GM12864 (cell line): ENCODE results near the gene CERKL.
"Not testable (repeated sequence)": the region's sequence is repeated elsewhere in the genome, so short reads cannot be mapped to it uniquely, and the experiment has no call there.

Experiments used
- DNase-seq: peaks from one replicate; pipeline ENCODE4 v3.0.0-alpha.2; 2011; ENCODE audit warnings: low read depth
- H3K4me3 ChIP-seq: 2 replicates; pipeline ENCODE4 v1.5.1; 2011; ENCODE audit warnings: mild to moderate bottlenecking, low read depth, low read length, control low read depth
- CTCF ChIP-seq: IDR thresholded peaks from 2 replicates; pipeline ENCODE4 v1.5.1; 2011; ENCODE audit warnings: low read depth, mild to moderate bottlenecking, moderate library complexity, low read length, control low read depth, inconsistent platforms; ENCODE audit errors: missing control alignments

CERKL gene

GRCh38 chr2:181656450-181657291 is at the start of gene CERKL:
CERKL (minus strand) TSS chr2:181657105; CDS start chr2:181657006, 99 bp downstream.
- no peak for DNase-seq
- TF ChIP-seq CTCF, result peak; percentile 12
- H3K4me3 ChIP-seq, result peak within 1 kb of the TSS; percentile 33

- not testable (repeated sequence) for H3K4me3 ChIP-seq, DNase-seq
Measured at GRCh38 chr2:181702519-181702918, 45.6 kb upstream of the CERKL start.

GRCh38 chr2:181698223-181698622 is 41.3 kb upstream of the CERKL start:
- TF ChIP-seq CTCF, result no peak
- H3K4me3 ChIP-seq, result no peak overlapping the region
- DNase-seq, result no peak

GRCh38 chr2:181697571-181697970 is 40.7 kb upstream of the CERKL start:
- H3K4me3 ChIP-seq, result no peak overlapping the region
- DNase-seq, result no peak
- no peak for TF ChIP-seq CTCF

GRCh38 chr2:181697126-181697525 is 40.2 kb upstream of the CERKL start:
- H3K4me3 ChIP-seq, result no peak overlapping the region
- no peak for DNase-seq
- TF ChIP-seq CTCF, result no peak

GRCh38 chr2:181694271-181694670 is 37.4 kb upstream of the CERKL start:
- H3K4me3 ChIP-seq, result no peak overlapping the region
- no peak for DNase-seq

GRCh38 chr2:181690860-181691259 is 34.0 kb upstream of the CERKL start:
- TF ChIP-seq CTCF, result no peak
- DNase-seq, result no peak
- H3K4me3 ChIP-seq, result no peak overlapping the region

More at GRCh38 chr2:181694271-181694670, 37.4 kb upstream of the CERKL start:
- TF ChIP-seq CTCF, result no peak
